HG03442 (cell line): ENCODE data around the gene TBCA.
"Not testable (repeated sequence)": the region's sequence is repeated elsewhere in the genome, so short reads cannot be mapped to it uniquely, and the experiment has no call there.

Experiments used
- ATAC-seq: cut with Tn5 transposase; IDR thresholded peaks from one replicate; pipeline ENCODE4 v1.9.1; 2021; ENCODE audit warnings: mild to moderate bottlenecking, moderate library complexity; ENCODE audit not compliant: unreplicated experiment

Gene TBCA

DNA sequence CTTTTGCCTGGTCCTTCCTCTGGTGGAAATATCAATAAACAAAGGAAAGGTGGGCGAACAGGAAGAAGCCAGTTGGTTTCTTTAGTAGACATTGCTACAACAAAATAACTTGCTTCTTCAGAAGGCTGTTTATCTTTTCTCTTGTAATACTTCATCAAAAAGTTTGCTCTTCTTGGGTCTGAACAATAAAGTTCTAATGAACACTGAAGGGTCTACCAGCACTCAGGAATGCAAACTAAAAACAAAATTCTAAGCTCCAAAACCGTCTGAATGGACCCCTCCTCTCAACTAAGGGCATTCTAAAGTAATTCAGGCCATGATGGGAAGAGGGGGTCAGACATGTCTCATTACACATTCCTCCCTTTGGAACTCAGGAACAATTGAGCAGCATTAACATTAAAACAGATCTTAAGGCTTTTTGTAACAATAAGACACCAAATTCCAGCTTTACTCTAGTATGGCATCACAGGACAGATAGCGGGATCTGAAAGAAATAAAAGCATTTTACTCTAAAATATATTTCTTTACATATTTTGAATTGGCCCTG, 2.3 kb downstream of the TBCA start:
- ATAC-seq: no peak

DNA sequence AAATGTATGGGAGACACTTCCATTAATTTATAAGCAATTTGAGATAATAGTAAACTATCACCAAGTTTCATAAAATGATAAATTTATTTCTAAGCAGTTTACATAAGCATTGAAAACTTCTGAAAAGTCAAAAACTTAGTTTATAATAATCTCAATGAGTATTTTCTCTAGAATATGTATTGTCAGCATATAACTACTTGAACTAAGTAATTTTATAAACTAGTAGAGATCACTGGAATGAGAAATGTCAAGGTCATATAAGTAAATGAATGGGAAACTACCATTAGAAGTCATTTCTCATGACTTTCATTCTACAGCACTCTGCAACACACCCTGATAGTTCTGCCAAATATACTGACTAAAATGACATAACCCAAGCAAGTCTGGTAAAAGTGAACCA, 3.4 kb downstream of the TBCA start:
- no peak for ATAC-seq

DNA sequence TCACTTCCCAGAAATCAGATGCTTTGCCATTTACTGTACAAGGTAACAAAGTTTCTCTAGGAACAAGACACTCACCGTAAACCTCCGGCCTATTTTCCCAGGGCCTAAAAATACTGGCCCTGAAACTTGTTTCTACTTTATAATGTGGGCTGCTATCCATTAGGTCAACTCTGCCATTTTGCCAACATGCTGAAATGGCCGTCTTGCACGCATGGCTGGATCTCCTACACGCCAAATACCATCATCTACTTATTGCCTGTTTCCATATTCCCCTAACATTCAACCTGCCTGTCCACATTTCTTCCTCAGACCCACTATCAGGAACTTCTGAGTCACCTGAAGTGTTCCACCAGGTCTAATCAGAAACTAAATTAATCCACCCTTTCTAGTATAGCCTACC, 4.7 kb downstream of the TBCA start:
- ATAC-seq: no peak

DNA sequence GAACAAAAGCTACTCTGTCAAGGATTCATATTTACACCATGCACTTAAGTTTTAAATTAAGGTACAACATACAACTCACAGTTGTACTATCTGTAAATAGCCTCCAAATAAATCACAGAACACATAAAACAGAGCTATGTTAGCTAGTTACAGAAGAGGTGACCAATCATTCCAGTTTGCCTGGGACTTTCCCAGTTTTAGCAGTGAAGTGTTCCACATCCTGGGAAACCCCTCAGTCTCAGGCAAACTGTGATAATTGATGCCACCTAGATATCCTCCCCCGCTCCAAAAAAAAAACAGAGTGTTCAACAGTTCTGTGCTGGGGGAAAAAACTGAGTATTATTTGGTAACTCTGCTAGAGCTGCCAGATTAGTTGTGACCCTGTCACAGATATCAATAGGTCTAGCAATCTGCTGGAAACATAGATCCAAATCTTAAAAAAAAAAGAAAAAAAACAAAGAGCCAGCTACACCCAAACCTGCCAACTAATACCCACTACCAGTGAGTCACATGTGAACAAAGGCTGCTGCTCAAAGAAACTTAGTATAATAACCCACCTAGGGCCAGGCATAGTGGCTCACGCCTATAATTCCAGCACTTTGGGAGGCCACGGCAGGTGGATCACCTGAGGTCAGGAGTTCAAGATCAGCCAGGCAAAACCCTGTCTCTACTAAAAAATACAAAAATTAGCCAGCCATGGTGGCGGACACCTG, 5.7 kb downstream of the TBCA start:
- no peak for ATAC-seq

DNA sequence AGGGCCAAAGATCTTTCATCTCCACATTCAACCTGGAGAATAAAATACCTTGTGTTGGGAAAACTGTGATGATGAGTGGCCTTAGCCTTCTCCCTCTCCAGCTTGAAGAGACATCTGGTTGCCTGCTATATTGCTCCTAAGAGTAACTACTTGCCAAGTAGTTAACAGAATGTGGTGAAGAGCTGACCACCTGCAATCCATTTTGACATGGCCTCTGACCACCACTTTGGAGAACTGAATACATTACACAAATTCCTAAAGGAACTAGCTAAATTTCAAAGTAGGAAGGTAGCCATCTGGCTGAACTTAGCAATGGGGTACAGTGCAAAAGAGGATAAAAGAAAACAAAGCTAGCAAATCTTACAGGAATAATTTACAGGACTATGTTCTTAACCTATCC, 7.2 kb downstream of the TBCA start:
- no peak for ATAC-seq

DNA sequence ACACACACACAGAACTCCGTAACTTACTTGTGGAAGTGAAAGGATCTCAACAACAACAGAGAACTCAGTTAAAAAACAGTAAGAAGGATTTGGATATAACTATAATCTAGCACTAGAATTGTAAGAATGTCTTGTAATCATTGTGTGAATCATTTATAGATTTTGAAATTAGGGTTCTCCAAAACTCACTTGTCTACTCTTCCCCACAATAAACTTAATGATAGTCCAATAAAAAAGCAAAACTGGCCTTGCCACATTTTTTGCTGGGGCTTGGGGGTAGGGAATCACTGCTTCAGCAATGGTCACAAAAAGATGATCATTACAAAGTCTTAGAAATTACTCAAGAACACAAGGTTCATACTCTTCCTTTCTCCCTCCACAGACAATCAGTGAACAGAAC, 8.8 kb downstream of the TBCA start:
- ATAC-seq: no peak

DNA sequence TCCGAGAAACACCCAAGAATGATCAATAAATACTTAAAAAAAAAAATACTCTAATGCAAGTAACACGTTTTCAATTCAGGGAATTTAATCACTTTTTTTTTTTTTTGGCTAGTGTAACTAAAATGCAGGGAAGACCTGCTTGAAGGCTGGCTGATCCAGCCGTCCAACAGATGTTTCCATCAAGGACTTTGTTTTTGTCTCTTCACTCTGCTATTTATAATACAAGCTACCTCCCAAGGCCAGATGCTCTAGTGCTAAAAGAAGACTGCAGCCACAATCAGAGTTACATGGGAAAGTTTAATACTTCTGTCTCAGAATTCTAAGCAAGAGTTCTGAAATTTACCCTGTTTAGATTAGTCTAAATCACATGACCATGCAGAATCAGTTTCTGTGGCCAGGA, 14.5 kb downstream of the TBCA start:
- ATAC-seq: no peak

DNA sequence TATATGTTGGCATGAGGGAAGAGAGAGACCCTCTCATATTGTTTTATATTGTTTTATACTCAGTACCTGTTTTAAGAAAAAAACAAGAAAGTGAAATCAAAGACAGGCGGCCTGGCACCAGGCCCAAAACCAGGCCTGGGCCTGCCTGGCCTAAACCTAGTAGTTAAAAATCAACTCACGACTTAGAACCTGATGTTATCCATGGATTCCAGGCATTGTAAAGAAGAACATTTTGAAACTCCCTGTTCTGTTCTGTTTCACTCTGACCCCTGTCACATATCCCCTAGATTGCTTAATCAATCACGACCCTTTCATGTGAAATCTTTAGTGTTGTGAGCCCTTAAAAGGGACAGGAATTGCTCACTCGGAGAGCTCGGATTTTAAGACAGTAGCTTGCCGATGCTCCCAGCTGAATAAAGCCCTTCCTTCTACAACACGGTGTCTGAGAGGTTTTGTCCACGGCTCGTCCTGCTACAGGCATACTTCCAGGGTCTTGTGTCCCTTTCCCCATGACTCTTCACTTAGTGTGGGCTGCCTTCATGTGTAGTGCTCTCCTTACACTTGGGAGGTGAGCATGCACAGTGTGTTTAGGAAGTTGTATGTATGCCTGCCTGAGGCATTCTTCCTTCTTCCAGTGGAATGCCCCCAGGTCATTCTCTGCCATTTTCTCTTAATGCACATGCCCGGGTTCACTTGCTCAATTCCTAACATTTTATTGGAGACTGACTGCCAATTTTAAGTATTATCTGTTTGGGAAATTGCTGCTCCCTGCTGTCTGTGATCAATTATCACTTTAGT, 17.8 kb downstream of the TBCA start:
- no peak for ATAC-seq

DNA sequence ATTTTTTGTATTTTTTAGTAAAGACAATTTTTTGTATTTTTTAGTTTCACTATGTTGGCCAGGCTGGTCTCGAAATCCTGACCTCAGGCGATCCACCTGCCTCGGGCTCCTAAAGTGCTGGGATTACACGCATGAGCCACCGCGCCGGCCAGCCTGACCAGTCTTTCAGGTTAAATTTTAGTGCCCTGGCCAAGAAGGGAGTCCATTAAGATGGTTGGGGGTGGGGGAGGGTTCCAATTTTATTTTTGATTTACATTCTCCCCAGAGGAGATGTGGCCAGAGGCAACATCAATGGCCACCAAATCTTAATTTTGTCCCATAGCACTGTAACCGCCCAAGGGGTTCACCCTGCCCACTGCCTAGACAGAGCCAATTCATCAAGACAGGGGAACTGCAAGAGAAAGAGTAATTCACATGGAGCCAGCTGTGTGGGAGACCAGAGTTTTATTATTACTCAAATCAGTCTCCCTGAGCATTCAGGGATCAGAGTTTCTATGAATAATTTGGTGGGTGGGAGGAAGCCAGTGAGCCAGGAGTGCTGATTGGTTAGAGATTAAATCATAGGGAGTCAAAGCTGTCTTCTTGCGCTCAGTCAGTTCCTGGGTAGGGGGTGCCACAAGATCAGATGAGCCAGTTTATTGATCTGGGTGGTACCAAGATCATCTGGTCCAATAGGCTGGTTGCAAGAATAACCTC, 24.7 kb downstream of the TBCA start:
- ATAC-seq: no peak

DNA sequence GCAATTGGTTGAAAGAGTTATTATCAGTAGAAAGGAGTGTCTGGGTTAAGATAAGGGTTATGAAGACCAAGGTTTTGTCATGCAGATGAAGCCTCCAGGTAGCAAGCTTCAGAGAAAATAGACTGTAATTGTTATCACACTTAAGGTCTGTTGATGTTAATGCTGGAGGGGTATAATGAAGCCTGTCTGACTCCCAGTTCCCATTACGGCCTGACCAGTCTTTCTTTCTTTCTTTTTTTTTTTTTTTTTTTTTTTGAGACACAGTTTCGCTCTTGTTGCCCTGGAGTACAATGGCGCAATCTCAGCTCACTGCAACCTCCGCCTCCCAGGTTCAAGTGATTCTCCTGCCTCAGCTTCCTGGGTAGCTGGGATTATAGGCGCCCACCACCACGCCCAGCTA, 25.2 kb downstream of the TBCA start:
- not testable (repeated sequence) for ATAC-seq

DNA sequence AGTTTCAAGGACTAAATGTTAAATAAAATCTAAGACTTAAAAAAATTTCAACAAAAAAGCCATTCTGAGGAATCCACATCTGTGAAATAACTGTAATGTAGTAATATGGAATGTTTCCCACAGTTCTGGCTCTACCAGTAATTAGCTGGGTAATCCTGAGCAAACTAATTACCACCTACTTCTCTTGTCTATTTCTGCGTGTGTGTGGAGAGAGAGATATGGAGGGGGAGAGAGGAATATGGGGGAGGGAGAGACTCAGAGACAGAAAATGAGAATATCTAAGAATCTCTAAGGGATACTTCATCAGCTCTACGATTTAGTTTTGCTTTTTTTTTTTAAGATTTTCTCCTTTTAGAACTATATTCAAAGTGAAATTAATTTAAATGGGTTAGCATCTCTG, 28.0 kb downstream of the TBCA start:
- no peak for ATAC-seq

DNA sequence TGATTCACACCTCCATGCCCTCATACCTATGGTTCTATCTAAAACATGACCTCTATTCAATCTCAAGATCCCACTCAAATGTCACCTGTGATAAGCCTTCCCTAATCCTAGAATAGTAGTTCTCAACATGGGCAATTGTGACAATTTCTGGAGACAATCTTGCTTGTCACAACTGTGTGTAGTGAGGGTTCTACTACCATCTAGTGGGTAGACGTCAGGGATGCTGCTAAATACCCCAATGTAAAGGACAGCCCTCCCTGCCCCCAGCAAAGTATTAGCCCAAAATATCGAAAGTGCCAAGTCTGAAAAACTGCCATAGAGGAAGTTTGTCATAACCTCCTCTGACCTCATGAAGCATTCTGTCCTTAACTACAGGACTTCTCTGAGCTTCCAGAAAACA, 32.0 kb downstream of the TBCA start:
- ATAC-seq: no peak

DNA sequence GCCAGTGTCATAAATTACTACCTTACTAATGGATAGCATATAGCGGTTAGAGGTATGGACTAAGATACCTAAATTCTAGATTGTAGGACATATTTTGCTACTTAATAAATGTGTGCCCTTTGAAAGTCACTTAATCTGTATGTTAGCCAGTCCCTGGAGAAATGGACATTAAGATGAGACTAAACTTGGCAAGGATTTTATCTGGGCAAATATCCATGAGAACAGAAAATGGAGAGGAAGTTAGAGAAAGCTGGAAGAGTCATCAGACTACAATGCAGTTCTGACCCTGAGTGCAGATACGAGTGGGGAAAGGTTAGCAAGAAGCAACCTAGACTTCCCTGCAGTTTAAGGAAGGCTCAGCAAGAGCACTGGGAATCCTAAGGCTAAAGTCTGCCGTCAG, 33.0 kb downstream of the TBCA start:
- ATAC-seq: no peak

DNA sequence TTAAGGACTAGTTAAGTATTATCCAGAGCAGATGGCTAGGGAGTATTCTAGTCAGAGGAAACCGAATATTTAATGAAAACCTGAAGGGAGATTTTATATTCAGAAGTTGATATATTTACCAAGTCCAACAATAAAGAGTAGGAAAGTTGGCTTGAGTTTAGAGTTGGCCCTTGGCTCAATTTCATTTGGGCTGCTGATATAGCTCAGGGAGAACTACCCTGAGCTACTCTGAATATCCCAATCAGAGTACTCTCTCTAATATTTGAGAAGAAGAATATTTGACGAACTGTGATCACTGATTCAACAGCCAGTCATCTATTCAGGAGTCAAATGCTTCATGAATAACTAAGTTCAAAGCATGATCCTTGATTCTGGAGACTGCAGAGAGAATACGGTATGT, 34.5 kb downstream of the TBCA start:
- ATAC-seq: no peak

DNA sequence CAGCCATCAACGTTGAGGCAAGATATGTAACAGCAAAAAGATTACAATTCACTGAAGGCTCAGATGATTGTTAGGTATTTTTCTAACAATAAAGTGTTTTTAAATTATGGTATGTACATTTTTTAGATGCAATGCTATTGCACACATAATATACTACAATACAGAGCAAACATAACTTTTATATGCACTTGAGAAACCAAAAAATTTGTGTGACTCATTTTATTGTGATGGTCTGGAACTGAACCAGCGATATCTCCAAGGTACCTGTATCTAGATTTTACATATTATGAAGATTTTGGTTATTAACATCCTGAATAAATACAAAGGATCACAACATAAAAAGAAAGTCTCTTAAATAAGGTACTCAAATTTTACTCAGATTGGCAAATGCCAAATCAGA, 41.3 kb downstream of the TBCA start:
- no peak for ATAC-seq

DNA sequence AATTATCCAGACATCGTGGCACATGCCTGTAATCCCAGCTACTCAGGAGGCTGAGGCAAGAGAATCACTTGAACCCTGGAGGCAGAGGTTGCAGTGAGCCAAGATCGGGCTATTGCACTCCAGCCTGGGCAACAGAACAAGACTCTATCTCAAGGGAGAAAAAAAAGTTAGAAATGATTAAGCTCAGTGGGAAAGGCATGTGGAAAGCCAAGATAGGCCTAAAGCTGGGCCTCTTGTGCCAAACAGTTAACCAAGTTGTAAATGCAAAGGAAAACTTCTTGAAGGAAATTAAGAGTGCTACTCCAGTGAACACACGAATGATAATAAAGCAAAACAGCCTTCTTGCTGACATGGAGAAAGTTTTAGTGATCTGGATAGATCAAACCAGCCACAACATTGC, 43.0 kb downstream of the TBCA start:
- ATAC-seq: no peak

DNA sequence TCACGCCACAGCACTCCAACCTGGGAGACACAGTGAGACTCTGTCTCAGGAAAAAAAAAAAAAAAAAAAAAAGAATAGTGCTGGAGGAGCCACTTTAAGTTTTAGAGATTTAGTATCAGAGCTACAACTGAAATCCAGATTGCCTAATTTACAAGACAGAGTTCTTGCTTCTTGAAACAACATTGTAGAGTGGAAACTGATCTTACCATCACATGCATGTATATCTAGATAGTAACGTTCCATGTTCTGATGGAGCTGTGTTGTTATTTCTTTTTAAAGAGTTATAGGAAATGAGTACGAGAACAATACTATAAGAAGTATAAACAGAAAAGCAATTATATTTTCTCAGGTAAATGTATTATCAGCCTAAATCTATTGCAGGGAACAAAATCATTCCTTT, 48.9 kb downstream of the TBCA start:
- no peak for ATAC-seq

DNA sequence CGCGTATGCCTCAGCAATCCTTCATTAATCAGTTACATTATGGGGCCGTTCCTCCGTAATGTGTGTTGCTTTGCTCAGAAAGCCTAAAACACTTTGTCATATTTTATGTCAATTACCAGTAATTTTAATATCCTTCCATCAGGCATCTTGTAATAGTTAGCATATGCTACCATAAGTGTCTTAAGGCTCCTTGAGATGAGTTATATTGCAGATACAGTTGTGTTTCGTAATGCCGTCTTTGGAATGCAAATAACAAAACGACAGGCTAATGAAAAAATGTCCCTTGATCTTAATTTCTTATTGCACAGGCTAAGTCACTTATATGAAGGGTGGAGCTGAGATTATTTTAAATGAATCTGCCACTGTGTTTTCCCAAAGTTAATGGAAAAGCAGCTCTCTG, 50.5 kb downstream of the TBCA start:
- ATAC-seq: no peak

DNA sequence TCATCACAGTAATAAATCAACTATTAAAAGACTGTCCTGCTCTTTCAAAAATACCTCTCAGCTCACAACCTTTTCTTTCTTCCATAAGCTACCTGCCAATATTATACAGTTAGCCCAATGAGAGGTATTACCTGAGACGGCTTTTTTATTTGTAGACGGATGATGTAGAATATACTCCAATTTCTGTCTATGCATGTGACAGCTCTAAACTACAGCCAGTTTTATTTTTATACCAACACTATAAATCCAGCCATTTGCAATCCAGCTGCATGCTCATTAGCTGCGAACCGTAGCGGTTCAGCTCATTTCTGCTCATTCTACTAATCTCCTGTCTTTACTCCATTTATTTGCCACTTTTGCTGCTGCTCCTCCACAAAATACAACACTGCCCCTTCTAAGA, 51.2 kb downstream of the TBCA start:
- no peak for ATAC-seq

DNA sequence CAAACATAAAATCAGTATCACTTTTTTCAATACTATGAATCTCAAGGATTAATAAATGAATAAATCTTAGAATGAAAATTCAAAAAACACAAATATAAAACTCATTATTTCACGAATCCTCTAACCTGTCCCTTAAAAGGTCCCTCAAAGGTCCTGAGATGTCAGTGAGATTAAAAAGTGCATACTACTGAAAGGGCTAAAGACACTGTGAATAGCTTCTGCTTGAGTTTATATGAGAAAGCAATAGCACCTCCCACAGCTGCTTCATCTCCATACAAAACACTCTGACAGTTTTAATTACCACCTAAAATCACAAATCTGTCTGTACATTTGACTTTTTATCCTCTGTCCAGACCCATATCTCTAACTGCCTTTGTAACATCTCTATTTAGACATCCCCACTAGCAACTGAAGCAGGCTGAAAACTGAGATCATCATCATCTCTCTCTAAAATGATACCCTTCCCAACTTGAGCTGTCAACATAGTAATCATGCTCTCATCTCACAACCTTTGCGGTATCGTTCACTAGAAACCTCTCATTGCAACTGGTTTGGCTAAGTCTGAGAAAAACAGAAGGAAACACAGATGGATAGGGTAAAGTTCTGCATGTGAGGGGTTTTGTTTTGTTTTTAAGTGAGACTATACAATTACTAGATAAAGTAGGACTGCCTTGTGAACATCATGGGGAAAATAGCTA, 56.3 kb downstream of the TBCA start:
- no peak for ATAC-seq

DNA sequence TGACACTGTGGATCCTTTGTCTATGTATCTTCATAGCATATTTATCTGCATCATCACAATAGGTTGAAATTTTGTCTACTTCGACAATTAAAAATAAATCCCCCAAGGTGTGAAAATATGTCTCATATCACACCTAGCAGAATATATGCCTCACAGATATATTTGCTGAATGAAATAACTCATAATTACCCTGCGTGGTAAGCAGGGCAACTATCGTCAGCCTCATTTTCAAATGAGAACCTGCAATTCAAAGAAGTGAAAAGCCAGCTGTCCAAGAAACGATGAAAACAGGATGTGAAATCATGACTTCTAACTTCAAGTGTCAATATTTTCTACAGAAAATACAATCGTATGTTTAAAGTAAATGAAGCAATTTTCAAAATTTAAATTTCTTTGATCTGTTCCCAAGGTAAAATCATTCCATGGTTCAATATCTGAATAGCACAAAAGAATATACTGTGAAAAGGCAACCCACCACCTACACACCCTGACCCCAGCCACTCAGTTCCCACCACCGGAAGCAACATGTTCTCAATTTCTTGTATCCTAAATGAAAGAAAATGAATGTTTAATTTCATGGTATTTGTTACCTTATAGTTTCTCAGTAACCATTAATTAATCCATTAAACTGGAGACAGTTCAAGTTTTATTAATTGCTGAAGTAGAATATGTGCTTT, 57.1 kb downstream of the TBCA start:
- no peak for ATAC-seq
